Kidney (tissue), 14 donors: ENCODE results near the gene RER1. TPM values are rescaled to one million over a fixed set of nuclear protein-coding genes. Genes with fewer than 3 reads are reported as not detected.

Experiments
- DNase-seq, 5 donors: peaks; one replicate each; pipeline ENCODE4 v3.0.0-alpha.2; 2013 to 2020
- FAIRE-seq: peaks from 2 replicates; lab custom pipeline; 2012; peaks lifted over from hg19 to GRCh38; lab: Jason Lieb, UNC
- H3K27ac ChIP-seq, 2 donors: one replicate each; pipeline ENCODE4 v1.7.0; 2013; ENCODE audit warnings: low read depth in 2 of 2, low read length in 2 of 2, inconsistent platforms in 1 of 2
- H3K27me3 ChIP-seq: one replicate; pipeline ENCODE4 v1.7.1; 2013; ENCODE audit warnings: low read length, inconsistent platforms; ENCODE audit not compliant: control insufficient read depth, insufficient read depth
- H3K36me3 ChIP-seq, 3 donors: one replicate each; pipeline versions ENCODE4 v1.7.0 to v1.7.1; 2013; ENCODE audit warnings: low read length in 3 of 3, control low read depth in 1 of 3, inconsistent platforms in 1 of 3; ENCODE audit not compliant: insufficient read depth in 3 of 3, control insufficient read depth in 2 of 3
- H3K4me1 ChIP-seq, 3 donors: one replicate each; pipeline versions ENCODE4 v1.7.0 to v1.7.1; 2013; ENCODE audit warnings: low read length in 3 of 3, inconsistent platforms in 1 of 3, low read depth in 1 of 3; ENCODE audit not compliant: control insufficient read depth in 2 of 3, insufficient read depth in 2 of 3
- H3K4me3 ChIP-seq, 3 donors: one replicate each; pipeline versions ENCODE4 v1.7.0 to v1.8.1; 2013; ENCODE audit warnings: low read length in 3 of 3, control low read depth in 1 of 3, inconsistent platforms in 1 of 3
- H3K9ac ChIP-seq, 3 donors: one replicate each; pipeline versions ENCODE4 v1.7.0 to v1.7.1; 2013; ENCODE audit warnings: low read length in 3 of 3, control low read depth in 1 of 3, inconsistent platforms in 1 of 3
- H3K9me3 ChIP-seq, 3 donors: one replicate each; pipeline versions ENCODE4 v1.7.0 to v1.7.1; 2013; ENCODE audit warnings: low read length in 3 of 3, control low read depth in 1 of 3, inconsistent platforms in 1 of 3; ENCODE audit not compliant: control insufficient read depth in 2 of 3, insufficient read depth in 1 of 3
- CTCF ChIP-seq: IDR thresholded peaks from 3 replicates; pipeline ENCODE4 v1.5.1; 2012; ENCODE audit warnings: mild to moderate bottlenecking, moderate library complexity, borderline replicate concordance; ENCODE audit not compliant: insufficient read depth; ENCODE audit errors: extremely low read depth
- intact Hi-C: fragments of 100-400 bp; cut with DNase I; formaldehyde crosslinking; loops from one replicate; pipeline ENCODE4 v1.11.1; 2022
- polyA plus RNA-seq: library from polyadenylated mRNA; stranded (reverse); fragments of 350-450 nt; fragmentation: Illumina TruSeq; extraction: RNeasy Lipid Tissue Mini Kit (QIAGEN cat#74804); gene quantifications from one replicate; pipeline ENCODE4 v1.2.3, GENCODE V29; 2014; ENCODE audit warnings: low read depth, low replicate concordance; ENCODE audit not compliant: insufficient read depth
- total RNA-seq: library from RNA; stranded (reverse); fragmentation: NEBNext Ultra II Directional; extraction: Animal tissue kit (Norgen Biotek cat#: 25700); gene quantifications from one replicate; pipeline ENCODE4 v1.2.1, GENCODE V29; 2021
- donor health status: control.
- donor health status: control.
- donor health status: control.
- donor health status: control.
- donor health status: control.
- donor health status: DM: yes; HTN: yes; CAD: no.
- donor health status: Normal renal cell carcinoma (clear cell type).

The RER1 gene
- total and polyA plus RNA-seq, 2 donors from 2014 or later, result 158 to 162 TPM

GRCh38 chr1:2408859-2409276, 17.2 kb downstream of the RER1 start:
- TF ChIP-seq CTCF, result no peak
- Histone ChIP-seq H3K9me3 (no peaks in the 10 kb centered on the region), H3K9ac (no peak overlapping the region), H3K4me1 (peaks cover 0 to 18% (median 7%) of the 10 kb centered on the region in 3 donors), H3K4me3 (no peak overlapping the region), H3K27me3 (no peaks in the 10 kb centered on the region), H3K36me3 (peaks cover 2 to 16% (median 8%) of the 10 kb centered on the region in 3 donors), H3K27ac (no peak overlapping the region)
- intact Hi-C loops, result no loop called here
- DNase-seq (no peak), FAIRE-seq (no peak)

- H3K27me3 ChIP-seq, result no peaks in the 10 kb centered on the region
- TF ChIP-seq CTCF, result no peak
These were observed 18.1 kb downstream of the RER1 start for GRCh38 chr1:2409745-2410144.

GRCh38 chr1:2411801-2412394, 20.3 kb downstream of the RER1 start:
- intact Hi-C loops, result loop anchor here (10.0 kb wide), 1 partner anchor 133 kb away; no protein-coding TSS in a partner anchor

More at GRCh38 chr1:2409745-2410144, 18.1 kb downstream of the RER1 start:
- Histone ChIP-seq H3K9ac (no peak overlapping the region), H3K36me3 (peaks cover 0 to 13% (median 6%) of the 10 kb centered on the region in 3 donors), H3K9me3 (no peaks in the 10 kb centered on the region), H3K27ac (no peak overlapping the region), H3K4me3 (no peak overlapping the region), H3K4me1 (peaks cover 0 to 23% (median 12%) of the 10 kb centered on the region in 3 donors)
- intact Hi-C loops, result loop anchor here (10.0 kb wide), 1 partner anchor 135 kb away; no protein-coding TSS in a partner anchor
- DNase-seq, result no peak
- FAIRE-seq, result no peak

More at GRCh38 chr1:2411801-2412394, 20.3 kb downstream of the RER1 start:
- TF ChIP-seq CTCF, result no peak
- Histone ChIP-seq H3K4me3 (peak overlapping the region; percentile 46 to 79 (median 56)), H3K27ac (peak overlapping the region; percentile 53 to 86), H3K36me3 (peaks cover 0 to 4% (median 0%) of the 10 kb centered on the region in 3 donors), H3K9me3 (no peaks in the 10 kb centered on the region), H3K4me1 (peaks cover 0 to 21% (median 12%) of the 10 kb centered on the region in 3 donors), H3K9ac (peak overlapping the region; percentile 36 to 75 (median 69)), H3K27me3 (no peaks in the 10 kb centered on the region)
- peak in 1 of 5 donors; percentile 40 for DNase-seq
- no peak for FAIRE-seq
